ENCODE results near the gene ITPKC.

DNA sequence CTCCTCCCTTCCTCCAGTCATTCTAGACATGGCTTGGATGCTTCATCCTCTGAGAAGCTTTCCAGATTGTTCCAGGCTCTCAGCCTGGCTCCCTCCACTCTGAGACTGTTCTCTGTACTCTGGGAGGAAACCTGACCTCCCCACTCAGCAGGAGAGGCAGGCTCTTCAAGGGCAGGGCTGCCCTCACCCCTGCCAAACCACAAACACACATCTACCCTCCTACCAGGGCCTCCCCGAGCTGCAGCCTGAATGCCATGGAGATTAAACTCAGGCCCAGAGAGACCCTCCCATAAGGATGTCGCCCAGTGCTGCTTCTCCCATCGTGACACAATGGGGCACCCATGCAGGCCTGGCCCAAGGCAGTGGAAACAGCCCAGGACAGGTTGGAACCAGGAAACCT lies 42.6 kb upstream of the ITPKC start:
- TF ChIP-seq, protein P1, sequence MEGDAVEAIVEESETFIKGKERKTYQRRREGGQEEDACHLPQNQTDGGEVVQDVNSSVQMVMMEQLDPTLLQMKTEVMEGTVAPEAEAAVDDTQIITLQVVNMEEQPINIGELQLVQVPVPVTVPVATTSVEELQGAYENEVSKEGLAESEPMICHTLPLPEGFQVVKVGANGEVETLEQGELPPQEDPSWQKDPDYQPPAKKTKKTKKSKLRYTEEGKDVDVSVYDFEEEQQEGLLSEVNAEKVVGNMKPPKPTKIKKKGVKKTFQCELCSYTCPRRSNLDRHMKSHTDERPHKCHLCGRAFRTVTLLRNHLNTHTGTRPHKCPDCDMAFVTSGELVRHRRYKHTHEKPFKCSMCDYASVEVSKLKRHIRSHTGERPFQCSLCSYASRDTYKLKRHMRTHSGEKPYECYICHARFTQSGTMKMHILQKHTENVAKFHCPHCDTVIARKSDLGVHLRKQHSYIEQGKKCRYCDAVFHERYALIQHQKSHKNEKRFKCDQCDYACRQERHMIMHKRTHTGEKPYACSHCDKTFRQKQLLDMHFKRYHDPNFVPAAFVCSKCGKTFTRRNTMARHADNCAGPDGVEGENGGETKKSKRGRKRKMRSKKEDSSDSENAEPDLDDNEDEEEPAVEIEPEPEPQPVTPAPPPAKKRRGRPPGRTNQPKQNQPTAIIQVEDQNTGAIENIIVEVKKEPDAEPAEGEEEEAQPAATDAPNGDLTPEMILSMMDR (IDR thresholded peaks at IDR 0.05) = no peak
- TF ChIP-seq EP300 (IDR thresholded peaks at IDR 0.05) (no peak), POLR2AphosphoS5 (IDR thresholded peaks at IDR 0.05) (no peak), POLR2A (IDR thresholded peaks at IDR 0.05) (no peak)
